ENCODE measurements around the gene SMTN. TPM values are rescaled to one million over a fixed set of nuclear protein-coding genes. Genes with fewer than 3 reads are reported as not detected.
A peak's percentile ranks its signal among the peaks of the same experiment; 100 is the strongest.

The SMTN gene
- total RNA-seq, 6 donors from 2014 or later: 26.1 to 104 (median 47.3) TPM

- Histone ChIP-seq H3K27ac (peak overlapping the region; percentile 79 to 96 (median 90)), H3K4me1 (peaks cover 35 to 56% (median 41%) of the 10 kb centered on the region in 4 donors)
- no peak for ATAC-seq (ENCODE audit: low FRiP score in 2 of 2)
Measured at GRCh38 chr22:31080164-31080847, 812 bp upstream of the SMTN start.

GRCh38 chr22:31081963-31082605 is 966 bp downstream of the SMTN start:
- Histone ChIP-seq H3K9me3 (no peaks in the 10 kb centered on the region), H3K4me3 (peak overlapping the region; percentile 38 to 93 (median 71)), H3K27ac (peak overlapping the region; percentile 79 to 96 (median 90)), H3K27me3 (no peaks in the 10 kb centered on the region), H3K36me3 (no peaks in the 10 kb centered on the region), H3K4me1 (peaks cover 45 to 70% (median 50%) of the 10 kb centered on the region in 4 donors)
- ATAC-seq (ENCODE audit: low FRiP score in 2 of 2): no peak
- DNase-seq: no peak
- TF ChIP-seq CTCF (IDR thresholded peaks at IDR 0.05): no peak
- no peak for TF ChIP-seq POLR2AphosphoS5 (IDR thresholded peaks at IDR 0.05)
- TF ChIP-seq EP300 (IDR thresholded peaks at IDR 0.05): no peak
- no peak for TF ChIP-seq POLR2A (IDR thresholded peaks at IDR 0.05)
- 19 to 42% methylated on average over 6 of the region's 6 CpGs for WGBS, 2 donors

More at GRCh38 chr22:31080164-31080847, 812 bp upstream of the SMTN start:
- Histone ChIP-seq H3K9me3 (no peaks in the 10 kb centered on the region), H3K27me3 (no peaks in the 10 kb centered on the region), H3K4me3 (peak overlapping the region; percentile 39 to 93 (median 71)), H3K36me3 (no peaks in the 10 kb centered on the region)
- no peak for TF ChIP-seq POLR2A (IDR thresholded peaks at IDR 0.05)
- no peak for DNase-seq
- WGBS, 2 donors: 35 to 40% methylated on average over 5 of the region's 5 CpGs

- WGBS, 2 donors: 74 to 83% methylated on average over 7 to 11 of the region's 11 CpGs
- H3K4me1 ChIP-seq: peaks cover 45 to 70% (median 50%) of the 10 kb centered on the region in 4 donors
- peak in 1 of 2 donors; percentile 24 for ATAC-seq (ENCODE audit: low FRiP score in 2 of 2)
Measured at GRCh38 chr22:31082606-31083376, 1.7 kb downstream of the SMTN start.

GRCh38 chr22:31083377-31083768 is 2.3 kb downstream of the SMTN start:
- Histone ChIP-seq H3K27me3 (no peaks in the 10 kb centered on the region), H3K4me3 (peak overlapping the region in 3 of 4 donors; percentile 52 to 93 (median 90)), H3K36me3 (peaks cover 0 to 12% (median 5%) of the 10 kb centered on the region in 4 donors), H3K4me1 (peaks cover 45 to 68% (median 50%) of the 10 kb centered on the region in 4 donors), H3K9me3 (no peaks in the 10 kb centered on the region), H3K27ac (peak overlapping the region; percentile 89 to 96 (median 91))
- DNase-seq: no peak
- no peak for TF ChIP-seq CTCF (IDR thresholded peaks at IDR 0.05)
- TF ChIP-seq EP300 (IDR thresholded peaks at IDR 0.05): no peak
- TF ChIP-seq POLR2A (IDR thresholded peaks at IDR 0.05): no peak
- TF ChIP-seq POLR2AphosphoS5 (IDR thresholded peaks at IDR 0.05): no peak
- no peak for ATAC-seq (ENCODE audit: low FRiP score in 2 of 2)
- WGBS, 2 donors: 79% methylated on average over 3 of the region's 3 CpGs; no CpG with 5 or more reads in 1 of the 2 donors

More at GRCh38 chr22:31082606-31083376, 1.7 kb downstream of the SMTN start:
- DNase-seq: peak in 1 of 2 donors; percentile 58
- TF ChIP-seq EP300 (IDR thresholded peaks at IDR 0.05) (no peak), POLR2A (IDR thresholded peaks at IDR 0.05) (no peak), POLR2AphosphoS5 (IDR thresholded peaks at IDR 0.05) (peak in 1 of 2 donors; percentile 48), CTCF (IDR thresholded peaks at IDR 0.05) (peak; percentile 27 to 72 (median 61))
- peaks cover 0 to 6% (median 1%) of the 10 kb centered on the region in 4 donors for H3K36me3 ChIP-seq
- peak overlapping the region; percentile 38 to 93 (median 71) for H3K4me3 ChIP-seq
- H3K9me3 ChIP-seq: no peaks in the 10 kb centered on the region
- H3K27me3 ChIP-seq: no peaks in the 10 kb centered on the region
- peak overlapping the region; percentile 79 to 96 (median 90) for H3K27ac ChIP-seq

All from upper lobe of left lung (tissue), 6 donors.